Activated T-cell treated with anti-CD3 and anti-CD28 coated beads for 4 hours (primary cell): ENCODE data around the gene IL12A.

Experiments
- DNase-seq: peaks from one replicate; pipeline ENCODE4 v3.0.0-alpha.2; 2020

IL12A gene

DNA sequence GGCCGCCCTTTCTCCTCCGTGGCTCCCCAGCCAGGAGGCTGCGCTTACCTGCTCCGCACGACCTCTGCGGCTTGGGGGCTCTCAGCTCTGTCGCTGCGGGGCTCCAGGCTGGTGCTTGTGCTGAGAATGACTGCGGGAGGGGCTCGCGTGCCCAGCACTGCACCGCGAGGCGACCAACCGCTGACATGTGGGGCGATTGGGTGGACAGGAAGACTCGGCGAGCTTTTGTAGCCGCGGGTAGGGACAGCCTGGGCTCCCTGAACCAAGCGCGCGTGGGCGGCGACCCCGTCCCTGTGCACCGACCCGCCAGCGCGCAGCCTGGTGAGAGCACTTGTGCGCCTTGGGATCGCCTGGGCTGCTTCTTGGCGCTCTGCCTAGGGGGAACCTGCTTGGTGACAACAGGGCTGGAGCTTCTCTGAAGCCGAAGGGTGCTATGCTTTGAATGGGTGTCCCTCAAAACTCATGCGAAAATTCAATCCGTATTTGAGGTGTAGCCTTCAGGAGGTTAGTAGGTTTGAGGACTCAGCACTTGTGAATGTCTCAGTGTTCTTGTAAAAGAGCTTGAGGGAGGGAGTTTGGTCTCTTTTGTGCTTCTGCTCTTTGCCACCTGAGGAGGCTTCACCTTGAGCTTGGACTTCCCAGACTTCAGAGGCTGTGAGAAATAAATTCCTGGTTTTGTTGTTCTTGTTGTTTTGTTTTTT lies 50.4 kb downstream of the IL12A start:
- DNase-seq, result no peak

DNA sequence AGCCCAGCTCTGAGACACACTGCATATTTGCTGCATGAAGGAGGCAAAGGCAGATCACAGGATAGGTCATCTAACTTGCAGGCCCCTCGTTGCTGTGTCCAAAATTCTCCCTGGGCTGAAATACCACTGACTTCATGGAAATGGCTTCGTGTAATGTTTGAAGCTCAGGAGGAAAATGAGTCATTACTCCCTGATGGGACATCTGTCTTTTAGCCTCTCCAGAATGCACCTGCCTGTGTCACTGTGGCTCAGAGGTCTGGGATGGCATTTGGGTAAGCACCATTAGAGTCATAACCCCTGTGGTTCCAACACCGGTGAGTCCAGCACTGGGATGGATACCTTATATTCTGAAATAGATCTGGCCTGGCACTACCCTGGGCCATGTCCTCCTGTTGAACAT lies 51.5 kb downstream of the IL12A start:
- DNase-seq, result no peak

DNA sequence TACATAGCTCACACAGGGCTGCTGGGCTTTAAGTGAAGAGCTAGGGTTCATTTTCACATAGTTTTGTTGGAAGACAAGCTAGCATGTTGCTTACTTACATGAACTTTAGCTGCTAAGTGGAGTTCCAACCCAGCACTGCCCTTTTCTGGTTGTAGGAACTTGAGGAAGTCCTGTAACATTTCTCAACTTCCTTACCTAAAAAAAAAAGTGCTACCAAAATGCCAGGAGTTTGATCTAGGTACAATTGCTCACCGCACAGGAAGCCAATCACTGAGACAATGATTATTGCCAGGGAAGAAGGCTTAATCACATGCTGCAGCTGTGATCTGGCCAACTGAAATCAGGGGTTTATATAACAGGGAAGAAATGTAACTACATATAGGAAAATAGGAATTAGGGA lies 52.8 kb downstream of the IL12A start:
- no peak for DNase-seq

DNA sequence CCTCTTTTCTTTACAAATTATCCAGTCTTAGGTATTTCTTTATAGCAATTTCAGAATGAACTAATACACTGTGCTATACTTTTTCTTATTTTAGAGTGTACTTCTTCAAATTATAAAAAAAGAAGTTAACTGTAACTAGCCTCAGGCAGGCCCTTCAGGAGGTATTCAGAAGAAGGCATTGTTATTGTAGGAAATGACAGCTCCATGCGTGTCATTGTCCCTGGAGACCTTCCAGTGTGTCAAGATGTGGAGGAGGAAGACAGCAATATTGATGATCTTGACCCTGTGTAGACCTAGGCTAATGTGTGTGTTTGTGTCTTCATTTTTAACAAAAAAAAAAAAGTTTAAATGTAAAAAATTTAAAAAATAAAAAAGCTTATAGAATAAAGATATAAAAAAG lies 55.5 kb downstream of the IL12A start:
- DNase-seq, result no peak
